GM21825 (cell line): ENCODE data around the gene SLC26A1.
A peak's percentile ranks its signal among the peaks of the same experiment; 100 is the strongest.
"Not testable (repeated sequence)": the region's sequence is repeated elsewhere in the genome, so short reads cannot be mapped to it uniquely, and the experiment has no call there.

Experiments used
- ATAC-seq: cut with Tn5 transposase; IDR thresholded peaks from one replicate; pipeline ENCODE4 v1.9.1; 2021; ENCODE audit warnings: mild to moderate bottlenecking, moderate library complexity; ENCODE audit not compliant: unreplicated experiment

Gene SLC26A1

DNA sequence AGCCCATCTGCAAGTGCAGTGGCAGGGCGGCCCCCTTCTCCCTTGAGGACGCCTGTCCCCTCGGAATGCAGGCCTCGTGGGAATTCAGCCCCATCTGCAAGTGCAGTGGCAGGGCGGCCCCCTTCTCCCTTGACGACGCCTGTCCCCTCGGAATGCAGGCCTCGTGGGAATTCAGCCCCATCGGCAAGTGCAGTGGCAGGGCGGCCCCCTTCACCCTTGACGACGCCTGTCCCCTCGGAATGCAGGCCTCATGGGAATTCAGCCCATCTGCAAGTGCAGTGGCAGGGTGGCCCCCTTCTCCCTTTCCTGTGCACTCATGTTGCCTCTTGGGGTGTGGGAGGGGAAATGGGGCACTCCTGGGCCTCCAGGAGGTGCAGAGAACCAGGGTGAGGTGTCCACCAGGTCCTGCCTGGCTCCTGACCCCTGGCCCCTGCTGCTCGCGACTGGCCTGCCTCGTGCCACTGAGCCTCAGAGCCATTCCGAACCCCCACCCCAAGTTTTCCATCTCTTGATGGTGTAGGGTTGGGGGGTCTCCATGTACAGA lies 6.8 kb upstream of the SLC26A1 start:
- ATAC-seq = no peak

DNA sequence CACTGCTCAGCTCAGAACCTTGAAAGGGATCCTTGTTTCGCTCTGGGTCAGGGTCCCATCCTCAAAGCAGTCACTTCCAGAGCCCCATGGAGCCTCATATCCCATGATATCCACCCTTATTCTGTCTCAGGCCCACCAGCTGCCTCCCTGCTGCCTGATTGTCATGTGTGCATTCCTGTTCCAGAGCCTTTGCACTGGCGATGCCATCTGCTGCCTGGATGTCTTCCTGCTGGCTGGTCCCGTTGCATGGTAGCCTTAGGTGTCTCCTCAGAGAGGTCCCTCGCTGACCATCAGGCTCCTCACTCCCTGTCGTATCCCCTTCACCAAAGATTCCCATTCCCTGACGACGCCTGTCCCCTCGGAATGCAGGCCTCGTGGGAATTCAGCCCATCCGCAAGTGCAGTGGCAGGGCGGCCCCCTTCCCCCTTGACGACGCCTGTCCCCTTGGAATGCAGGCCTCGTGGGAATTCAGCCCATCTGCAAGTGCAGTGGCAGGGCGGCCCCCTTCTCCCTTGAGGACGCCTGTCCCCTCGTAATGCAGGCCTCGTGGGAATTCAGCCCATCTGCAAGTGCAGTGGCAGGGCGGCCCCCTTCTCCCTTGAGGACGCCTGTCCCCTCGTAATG lies 6.1 kb upstream of the SLC26A1 start:
- not testable (repeated sequence) for ATAC-seq

DNA sequence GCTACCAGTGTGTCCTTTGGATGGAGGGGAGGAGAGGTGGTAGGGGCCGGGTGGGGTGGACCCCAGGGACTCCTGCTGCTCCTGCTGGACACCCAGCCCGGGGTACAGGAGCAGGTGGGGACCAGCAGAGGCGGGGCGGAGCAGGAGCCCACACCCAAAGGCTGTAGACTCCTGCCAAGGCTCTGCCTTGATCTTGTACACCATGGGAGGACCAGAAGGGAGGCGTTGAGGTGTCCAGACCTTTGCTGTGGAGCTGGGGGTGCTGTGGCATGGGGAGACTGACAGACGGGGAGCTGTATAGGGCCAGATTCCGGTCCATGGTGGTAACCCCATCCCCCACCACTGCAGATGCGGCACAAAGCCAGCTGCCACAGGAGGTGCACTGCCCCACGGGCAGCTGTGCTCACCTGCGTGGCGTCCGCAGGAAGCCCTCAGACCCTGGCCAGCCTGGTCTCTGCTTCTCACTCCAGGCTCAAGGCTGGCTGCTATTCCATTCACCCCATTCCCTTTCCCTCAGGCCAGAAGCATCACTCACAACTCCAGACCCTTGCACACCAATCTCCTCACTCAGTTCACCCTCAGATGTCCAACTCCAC lies 5.0 kb upstream of the SLC26A1 start:
- no peak for ATAC-seq

DNA sequence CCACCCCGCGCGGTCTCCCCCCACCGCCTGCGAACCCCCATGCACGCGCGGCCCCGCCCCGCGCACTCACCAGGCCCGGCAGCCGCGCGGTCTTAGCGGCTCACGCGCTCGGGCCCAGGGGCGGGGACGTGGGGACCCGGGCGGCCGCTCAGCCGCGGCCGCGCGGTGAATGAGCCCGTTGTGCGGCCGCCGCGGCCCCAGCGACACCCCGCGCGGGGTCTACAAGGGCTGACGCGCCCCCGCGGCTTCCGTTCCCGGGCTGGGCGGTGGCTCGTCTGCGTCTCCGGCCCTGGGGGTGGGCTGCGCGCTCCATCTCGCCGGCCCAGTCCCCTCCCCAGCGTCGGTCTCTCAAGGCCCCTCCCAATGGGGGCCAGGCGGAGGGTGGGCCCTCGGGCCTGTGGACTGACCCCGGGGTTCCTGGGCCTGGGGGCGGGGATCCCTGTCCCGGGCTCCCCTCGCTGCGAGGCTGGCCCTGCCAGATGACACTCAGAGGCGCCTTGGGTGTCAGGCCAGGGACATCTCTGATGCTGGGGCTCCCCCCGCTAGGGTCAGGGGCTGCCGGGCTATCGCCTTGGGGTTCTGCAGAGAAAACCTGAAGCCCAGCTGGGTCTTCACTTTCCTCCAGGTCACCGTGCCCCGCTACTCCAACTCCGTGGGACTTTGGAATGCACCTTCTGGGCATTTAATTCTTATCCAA lies 4.3 kb upstream of the SLC26A1 start:
- no peak for ATAC-seq

DNA sequence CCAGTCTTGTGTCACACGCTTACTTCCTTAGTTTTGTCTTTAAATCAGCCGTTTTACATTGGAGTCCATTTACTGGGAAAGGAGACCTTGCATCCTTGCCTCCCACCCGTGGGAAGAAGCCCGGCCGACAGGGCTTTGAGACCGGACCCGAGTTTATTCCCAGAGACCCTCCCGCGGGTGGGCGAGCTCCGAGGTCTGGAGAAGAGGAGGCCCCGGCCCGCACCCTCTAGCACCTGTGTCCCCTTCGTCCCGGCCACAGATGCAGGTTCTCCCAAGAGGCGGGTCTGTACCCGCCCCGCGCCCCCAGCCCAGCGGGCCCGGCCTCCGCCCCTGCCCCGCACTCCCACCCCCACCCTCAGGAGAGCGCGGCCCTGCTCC lies 3.8 kb upstream of the SLC26A1 start:
- ATAC-seq = no peak

DNA sequence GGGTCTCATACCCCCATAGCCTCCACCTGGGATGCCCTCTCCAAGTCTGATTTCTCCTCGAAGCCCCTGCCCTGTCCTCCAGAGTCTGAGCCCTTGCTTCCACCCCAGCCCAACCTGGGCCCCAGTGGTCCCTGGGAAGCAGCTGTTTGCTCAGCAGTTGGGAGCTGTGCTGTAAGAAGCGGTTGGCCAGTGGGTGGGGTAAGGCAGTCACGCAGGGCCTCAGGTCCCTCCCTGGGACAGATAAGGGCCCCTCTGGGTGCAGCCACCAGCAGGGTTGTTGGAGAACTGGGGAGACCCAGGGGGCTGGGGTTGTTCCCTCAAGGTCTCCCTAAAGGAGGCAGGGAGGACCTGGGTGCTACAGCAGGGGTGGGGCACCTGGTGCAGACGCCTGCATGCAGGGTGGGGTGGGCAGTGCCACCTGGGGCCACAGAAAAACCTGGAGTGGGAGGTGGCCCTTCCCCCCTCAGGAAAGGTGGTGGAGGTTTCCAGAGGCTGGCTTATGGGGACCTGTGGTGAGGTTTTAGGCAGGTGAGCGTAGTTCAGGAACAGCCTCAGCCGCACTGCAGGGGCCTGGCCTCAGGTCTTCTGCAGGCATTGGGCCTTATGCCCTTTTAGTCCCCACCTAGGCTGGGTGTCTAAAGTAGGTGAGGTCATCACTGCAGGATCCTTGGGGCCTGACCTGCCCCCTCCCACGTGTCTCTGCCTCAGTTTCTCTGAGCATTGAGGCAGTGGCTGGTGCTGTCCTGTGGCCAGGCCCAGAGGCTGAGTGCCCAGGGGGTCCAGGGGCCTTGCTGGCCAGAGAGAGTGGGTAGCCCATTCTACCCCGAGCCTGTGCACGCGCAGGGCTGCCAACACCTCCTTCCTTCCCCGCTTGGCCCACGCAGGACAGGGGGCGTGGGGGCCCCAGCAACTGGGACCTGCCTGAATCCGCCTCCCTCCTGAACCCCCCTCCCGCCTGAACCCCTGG lies 3.1 kb upstream of the SLC26A1 start:
- no peak for ATAC-seq

DNA sequence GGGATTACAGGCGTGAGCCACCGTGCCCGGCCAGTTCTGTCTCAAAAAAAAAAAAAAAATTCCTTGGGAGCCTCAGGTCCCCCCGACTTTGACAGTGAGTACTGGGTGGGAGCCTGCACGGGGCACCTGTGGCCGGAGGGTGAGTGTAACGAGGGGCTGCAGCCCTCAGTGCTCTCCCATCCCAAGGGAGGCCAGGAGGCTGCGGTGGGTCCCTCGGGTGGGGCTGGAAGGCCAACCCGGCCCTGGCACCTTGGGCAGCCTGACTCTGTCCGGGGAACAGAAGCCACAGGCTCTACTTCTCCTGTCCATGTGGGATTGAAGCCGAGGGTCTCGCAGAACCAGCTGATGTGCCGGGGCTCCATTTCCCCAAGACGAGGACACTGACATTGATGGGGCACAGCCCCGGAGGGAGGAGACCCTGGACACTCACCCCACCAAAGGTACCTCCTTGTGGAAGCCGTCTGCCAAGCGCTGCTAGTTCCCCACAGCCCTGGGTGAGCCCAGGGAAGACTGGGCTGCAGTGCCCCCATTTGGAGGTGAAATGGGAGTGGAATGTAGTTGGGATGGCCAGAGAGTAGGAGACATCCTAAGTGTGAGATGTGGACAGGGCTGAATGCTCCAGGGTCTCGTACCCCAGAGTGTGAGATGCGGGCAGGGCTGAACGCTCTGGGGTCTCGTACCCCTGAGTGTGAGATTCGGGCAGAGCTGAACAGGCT lies 2.3 kb upstream of the SLC26A1 start:
- ATAC-seq = no peak

DNA sequence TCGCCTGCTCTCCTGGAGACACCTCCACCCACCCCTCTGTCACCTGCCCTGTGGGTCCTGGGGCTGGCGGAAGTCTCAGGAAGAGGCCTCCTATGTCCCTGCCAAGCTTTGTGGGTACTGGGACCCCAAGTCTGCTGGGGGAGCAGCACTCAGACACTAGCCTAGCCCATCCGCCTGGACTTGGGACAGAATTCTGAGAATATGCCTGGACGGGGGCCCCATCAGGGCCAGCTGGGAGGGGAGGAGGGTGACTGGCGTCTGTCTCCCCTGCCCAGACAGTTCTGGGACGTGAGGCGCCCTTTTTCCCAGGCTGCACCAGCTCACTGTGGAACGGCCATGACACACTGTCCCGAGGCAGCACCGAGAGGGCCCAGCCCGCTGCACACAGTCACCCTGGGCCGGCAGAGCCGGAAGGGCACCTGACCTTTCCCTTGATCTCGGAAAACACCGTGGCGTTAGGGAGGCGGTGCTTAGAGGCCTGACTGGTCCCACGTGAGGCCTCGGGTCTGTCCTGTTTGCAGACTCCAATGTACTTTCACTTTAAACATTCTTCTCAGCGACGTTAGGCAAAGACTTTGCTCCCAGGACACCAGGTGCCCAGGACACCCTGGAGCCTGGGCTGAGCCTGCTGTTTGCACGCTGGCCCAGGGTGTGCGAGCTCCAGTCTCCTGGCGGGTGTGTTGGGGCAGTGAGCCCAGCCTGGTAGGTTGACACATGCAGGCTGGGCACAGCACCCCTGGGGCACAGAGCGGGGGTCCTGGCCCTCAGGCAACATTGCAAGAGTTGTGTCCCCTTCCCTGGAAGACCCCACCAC lies 700 bp downstream of the SLC26A1 start:
- ATAC-seq = no peak

DNA sequence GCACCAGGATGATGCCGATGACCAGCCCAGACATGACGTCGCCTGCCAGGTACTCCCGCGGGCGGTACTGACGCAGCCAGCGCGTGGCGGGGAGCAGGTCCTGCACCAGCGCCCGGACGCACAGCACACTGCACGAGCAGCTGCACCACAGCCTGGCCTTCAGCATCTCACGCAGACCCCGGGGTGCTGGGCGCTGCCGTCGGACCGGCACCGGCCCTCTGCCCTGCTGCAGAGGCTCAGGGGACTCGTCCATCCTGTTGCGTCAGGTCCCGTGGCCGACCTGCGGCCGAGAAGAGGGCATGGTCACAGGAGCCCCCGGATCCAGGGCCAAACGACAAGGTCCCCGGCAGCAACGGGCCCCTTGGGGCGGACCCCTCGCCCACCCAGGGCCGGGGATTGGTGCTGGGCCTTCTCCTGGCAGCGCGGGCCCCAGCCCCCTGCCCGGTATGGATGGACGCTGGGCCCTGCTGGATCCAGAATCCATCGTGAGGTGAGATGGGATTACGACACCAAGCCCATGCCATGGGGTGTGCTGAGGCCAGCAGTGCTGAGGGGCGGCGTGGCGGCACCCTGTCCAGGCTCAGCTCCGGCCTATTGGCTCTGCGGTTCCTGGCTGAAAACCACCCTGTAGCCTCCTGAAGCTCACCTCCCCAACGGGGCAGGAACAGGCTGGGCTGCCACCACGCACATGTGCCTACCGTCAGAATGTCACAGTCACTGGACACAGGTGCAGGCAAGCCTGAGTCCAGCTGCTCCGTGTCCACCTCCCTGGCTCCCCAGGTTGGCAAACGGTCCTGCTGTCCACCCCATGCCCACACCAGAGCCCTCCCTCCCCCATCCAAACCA lies 1.5 kb downstream of the SLC26A1 start:
- no peak for ATAC-seq

DNA sequence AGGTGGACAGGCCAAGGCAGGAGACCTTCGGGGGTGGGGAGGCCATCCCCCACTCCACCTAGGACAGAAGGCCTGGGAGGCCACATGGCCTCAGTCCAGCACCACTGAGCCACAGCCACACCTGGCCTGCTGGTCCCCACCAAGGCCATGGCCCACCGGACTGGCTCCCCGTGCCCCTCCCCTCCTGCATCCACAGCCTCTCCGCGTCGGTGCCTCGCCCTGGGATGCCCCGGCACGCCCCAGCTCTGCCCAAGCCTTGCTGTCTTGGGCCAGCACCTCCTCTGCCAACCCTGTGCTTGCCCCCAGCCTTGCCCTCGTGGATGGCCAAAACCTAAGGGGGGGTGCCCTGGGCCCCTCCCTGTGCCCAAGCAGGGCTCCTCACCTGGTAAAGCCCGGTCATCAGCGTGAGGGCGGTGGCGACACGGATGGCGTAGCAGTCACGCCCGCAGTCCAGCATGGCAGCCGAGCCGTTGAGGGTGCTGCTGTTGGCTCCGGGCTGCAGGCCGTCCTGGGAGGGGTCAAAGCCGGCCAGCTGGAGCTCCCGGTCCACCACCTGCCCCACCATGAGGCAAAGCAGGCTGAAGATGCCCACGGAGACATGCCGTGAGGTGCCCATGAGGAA lies 2.3 kb downstream of the SLC26A1 start:
- no peak for ATAC-seq

DNA sequence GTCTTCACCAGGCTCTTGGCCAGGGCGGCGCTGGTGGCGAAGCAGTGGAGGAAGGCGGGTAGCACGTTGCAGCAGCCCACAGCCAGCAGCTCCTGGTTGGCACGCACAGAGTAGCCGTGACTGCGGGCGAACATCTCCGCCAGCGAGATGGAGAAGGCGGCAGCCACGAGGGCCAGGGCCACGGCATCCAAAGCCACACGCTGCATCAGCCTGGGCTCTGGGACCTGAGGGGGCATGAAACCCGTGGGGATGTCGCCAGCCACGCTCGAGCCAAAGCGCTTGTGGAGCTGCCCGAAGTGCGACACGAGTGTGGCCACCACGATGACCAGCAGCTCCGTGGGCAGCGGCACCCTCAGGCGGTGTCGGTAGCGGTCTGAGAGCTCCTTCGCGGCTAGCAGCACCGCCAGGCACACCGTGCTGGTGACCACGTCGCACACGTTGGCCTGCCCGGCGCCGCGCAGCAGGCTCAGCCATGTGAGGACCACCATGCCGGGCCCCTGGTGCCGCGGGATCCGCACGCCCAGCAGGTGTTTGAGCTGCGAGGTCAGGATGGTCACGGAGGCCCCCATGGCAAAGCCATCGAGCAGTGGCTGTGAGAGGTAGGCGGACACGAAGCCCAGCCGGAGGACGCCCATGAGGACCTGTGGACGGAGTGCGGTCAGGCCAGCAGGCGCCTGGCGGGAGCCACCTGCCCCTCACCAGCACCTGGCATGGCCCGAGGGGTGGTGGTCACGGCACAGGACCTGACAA lies 3.3 kb downstream of the SLC26A1 start:
- ATAC-seq = no peak

DNA sequence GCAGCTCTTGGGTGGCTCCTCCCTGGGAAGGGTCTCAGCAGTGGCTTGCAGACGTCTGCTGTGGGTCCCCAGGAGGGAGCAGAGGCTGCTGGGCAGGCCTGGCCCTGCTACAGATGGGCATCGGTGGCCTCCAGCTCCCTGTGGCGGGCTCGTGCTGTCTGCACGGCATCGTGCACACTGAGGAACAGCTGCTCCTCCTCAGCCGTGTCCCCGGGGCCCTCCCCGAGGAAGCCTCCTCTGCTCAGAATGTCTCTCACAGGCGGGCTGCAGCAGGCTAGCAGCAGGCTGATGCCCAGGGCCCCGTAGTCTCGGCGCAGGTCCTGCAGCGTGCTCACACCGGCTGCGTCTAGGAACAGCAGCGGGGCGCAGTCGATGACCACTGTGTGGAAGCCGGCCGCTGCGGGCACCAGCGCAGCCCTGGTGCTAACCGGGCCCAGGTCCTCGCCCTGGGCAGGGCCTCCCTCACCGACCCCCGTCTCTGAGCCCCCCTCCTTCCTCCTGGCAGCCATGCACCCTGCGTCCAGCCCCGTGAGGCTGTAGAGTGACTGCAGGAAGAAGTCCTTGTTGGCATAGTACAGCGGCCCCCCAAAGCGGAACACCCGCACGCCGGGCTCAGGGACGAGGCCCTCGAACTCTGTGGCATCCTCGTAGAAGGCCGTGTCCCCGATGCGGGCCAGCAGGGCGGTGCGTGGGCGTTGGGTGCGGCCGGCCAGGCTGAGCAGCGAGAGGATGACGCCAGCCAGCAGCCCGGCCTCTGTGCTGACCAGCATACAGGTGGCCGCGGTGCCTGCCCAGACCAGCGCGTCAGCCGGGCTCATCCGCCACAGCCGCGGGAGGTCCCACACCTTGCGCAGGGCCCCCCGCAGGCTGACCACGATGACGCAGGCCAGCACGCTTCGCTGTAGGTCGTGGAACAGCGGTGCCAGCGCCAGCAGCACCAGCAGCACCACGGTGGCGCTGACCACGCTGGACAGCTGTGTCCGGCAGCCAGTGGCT lies 4.2 kb downstream of the SLC26A1 start:
- no peak for ATAC-seq

DNA sequence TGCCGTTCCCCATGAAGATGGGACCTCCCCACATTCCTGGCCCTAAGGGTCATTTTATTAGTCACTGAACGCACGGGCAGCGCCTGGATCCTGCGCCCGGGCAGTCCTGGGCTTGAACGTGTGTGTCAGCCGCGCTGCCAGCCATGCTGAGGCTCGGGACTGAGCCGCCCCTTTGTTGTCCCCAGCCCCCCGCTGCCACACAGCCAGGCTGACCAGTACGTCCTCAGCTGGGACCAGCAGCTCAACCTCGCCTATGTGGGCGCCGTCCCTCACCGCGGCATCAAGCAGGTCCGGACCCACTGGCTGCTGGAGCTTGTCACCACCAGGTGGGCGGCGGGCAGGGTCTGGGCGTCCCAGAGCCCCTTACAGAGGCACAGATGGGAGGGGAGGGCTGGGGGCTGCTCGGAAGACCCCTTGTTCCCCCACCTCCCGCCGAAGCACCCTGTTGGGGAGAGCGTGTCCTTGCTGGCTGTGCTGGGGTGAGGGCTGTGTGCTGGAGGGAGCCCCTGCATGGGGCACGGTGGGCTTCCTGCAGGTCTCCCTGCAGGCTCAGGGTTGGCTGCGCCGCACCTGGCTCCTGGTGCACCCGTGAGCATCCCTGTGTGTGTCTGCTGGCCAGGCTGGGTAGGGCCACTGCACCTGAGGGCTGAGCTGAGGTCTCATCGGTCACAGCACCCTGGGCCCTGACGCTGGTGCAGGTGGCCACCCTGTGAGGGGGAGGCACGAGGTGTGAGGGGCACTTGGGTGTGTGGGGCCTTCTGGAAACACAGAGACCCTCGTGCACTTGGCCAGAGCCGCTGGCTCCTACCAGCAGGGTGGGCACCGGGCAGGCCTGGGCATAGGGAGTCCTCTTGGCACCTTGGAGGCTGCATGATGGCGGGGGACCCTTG lies 5.3 kb downstream of the SLC26A1 start:
- no peak for ATAC-seq

DNA sequence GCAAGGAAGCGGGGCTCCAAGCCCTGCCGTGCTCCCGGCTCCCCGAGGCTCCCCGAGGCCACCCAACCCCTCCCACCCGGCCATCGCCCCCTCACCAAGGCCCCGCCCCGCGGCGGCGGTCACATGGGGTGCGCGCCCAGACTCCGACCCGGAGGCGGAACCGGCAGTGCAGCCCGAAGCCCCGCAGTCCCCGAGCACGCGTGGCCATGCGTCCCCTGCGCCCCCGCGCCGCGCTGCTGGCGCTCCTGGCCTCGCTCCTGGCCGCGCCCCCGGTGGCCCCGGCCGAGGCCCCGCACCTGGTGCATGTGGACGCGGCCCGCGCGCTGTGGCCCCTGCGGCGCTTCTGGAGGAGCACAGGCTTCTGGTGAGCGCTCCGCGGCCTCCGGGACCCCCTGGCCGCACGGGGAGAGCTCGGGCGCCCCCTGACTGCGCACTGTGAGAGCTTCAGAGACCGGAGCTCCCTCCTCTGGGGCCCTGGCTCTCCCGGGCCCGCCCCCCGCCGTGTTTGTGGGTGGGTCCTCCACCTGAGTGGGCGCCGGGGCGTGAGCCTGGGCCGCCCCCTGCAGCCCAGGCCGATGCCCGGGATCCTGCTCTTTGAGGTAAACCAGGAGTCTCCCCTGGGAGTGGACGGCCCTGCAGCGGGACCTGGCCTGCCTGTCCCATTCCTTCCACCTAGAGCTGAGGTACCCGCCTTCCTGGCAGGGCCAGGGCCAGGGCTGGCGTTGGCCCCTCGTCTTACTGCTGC lies 6.2 kb downstream of the SLC26A1 start, which contains the start of gene IDUA:
IDUA (plus strand) TSS at position 166 of the 745 bp plus-strand sequence; CDS start at position 207, 41 bp downstream.
- peak; percentile 77 for ATAC-seq
